Panc1 (cell line): ENCODE measurements around the gene PPIL4. TPM values are rescaled to one million over a fixed set of nuclear protein-coding genes. Genes with fewer than 3 reads are reported as not detected.

Experiments
- ATAC-seq: fragments of 200-7000 bp; cut with Tn5 transposase; 2 replicates; pipeline ENCODE4 v1.9.1; 2020; ENCODE audit warnings: mild to moderate bottlenecking, moderate library complexity
- BruUV-seq: library from RNA; stranded (reverse); fragments of 400-500 nt; replicated peaks from 2 replicates; lab custom pipeline; 2021; lab: Mats Ljungman, UMichigan
- CTCF ChIA-PET: fragments of 300-600 bp; sonication (Branson Sonifier 250); formaldehyde crosslinking; loops from one replicate; lab custom pipeline; 2022; ENCODE audit warnings: antibody characterized with exemption; lab: Charles Lee
- POLR2A ChIA-PET: fragments of 300-600 bp; sonication (Branson Sonifier 250); formaldehyde crosslinking; loops from one replicate; lab custom pipeline; 2022; ENCODE audit warnings: antibody characterized with exemption; lab: Charles Lee
- DNase-seq: peaks from one replicate; pipeline ENCODE4 v3.0.0-alpha.2; 2010; ENCODE audit warnings: low read depth, low spot score
- H3K27ac ChIP-seq: 2 replicates; pipeline ENCODE4 v1.5.1; 2011; ENCODE audit warnings: mild to moderate bottlenecking, low read length, inconsistent platforms
- H3K27me3 ChIP-seq: fragments of 200-500 bp; sonication (Bioruptor generic); 2 replicates; pipeline ENCODE4 v1.6.0; 2014; ENCODE audit warnings: low read length, inconsistent platforms; ENCODE audit not compliant: control insufficient read depth, insufficient read depth
- H3K36me3 ChIP-seq: fragments of 200-500 bp; sonication (Bioruptor generic); 2 replicates; pipeline ENCODE4 v1.5.1; 2014; ENCODE audit warnings: inconsistent platforms, mild to moderate bottlenecking, low read length, moderate library complexity; ENCODE audit not compliant: control insufficient read depth, insufficient read depth
- H3K4me1 ChIP-seq: 2 replicates; pipeline ENCODE4 v1.5.1; 2011; ENCODE audit warnings: inconsistent platforms, mild to moderate bottlenecking, low read length, moderate library complexity; ENCODE audit not compliant: control insufficient read depth, insufficient read depth
- H3K4me3 ChIP-seq, 2 experiments: 2 replicates each; pipeline ENCODE4 v1.5.1; 2011 to 2012; ENCODE audit warnings: low read depth in 2 of 2, low read length in 2 of 2, mild to moderate bottlenecking in 2 of 2, inconsistent platforms in 1 of 2, moderate library complexity in 1 of 2
- H3K9me3 ChIP-seq: fragments of 200-500 bp; sonication (Bioruptor generic); 2 replicates; pipeline ENCODE4 v1.5.1; 2014; ENCODE audit warnings: low read depth, mild to moderate bottlenecking, inconsistent platforms, low read length, moderate library complexity; ENCODE audit not compliant: control insufficient read depth, insufficient read depth
- POLR2AphosphoS5 ChIP-seq: IDR thresholded peaks from 2 replicates; pipeline ENCODE4 v1.6.1; 2012; ENCODE audit warnings: mild to moderate bottlenecking, low read depth, low read length, moderate library complexity
- SIN3A ChIP-seq: IDR thresholded peaks from 2 replicates; pipeline ENCODE4 v1.6.1; 2012; ENCODE audit warnings: low read depth, mild to moderate bottlenecking, low read length, moderate library complexity, borderline replicate concordance; ENCODE audit not compliant: insufficient read depth
- TCF7L2 ChIP-seq: IDR thresholded peaks from 2 replicates; pipeline ENCODE4 v1.6.1; 2011; ENCODE audit warnings: mild to moderate bottlenecking, low read depth, low read length, inconsistent platforms
- in situ Hi-C: cut with HindIII; loops from 2 replicates; pipeline ENCODE4 v1.10.0; 2016; ENCODE audit warnings: low sequenced_read_pairs, low pct_unique_long_range_greater_than_20kb
- intact Hi-C: fragments of 100-400 bp; cut with micrococcal nuclease; formaldehyde crosslinking; loops from one replicate; pipeline ENCODE4 v1.10.0; 2022; ENCODE audit not compliant: unreplicated experiment
- total RNA-seq: library from RNA; stranded (reverse); gene quantifications from one replicate; pipeline ENCODE4 v1.2.1, GENCODE V29; 2021; ENCODE audit not compliant: unreplicated experiment
- TF ChIP-seq, protein P1 (sequence below), 2 experiments: IDR thresholded peaks; 2 replicates each; pipeline ENCODE4 v1.6.1; 2011 to 2012; ENCODE audit warnings: low read depth in 2 of 2, control low read depth in 1 of 2, low read length in 1 of 2, mild to moderate bottlenecking in 1 of 2, moderate library complexity in 1 of 2; ENCODE audit not compliant: insufficient read depth in 1 of 2
- TF ChIP-seq, protein P2 (sequence below): fragments of 450-650 bp; IDR thresholded peaks from 2 replicates; pipeline ENCODE4 v1.5.1; 2017; ENCODE audit warnings: mild to moderate bottlenecking

PPIL4 gene
- total RNA-seq, 1 experiment from 2014 or later: 19.9 TPM

DNA sequence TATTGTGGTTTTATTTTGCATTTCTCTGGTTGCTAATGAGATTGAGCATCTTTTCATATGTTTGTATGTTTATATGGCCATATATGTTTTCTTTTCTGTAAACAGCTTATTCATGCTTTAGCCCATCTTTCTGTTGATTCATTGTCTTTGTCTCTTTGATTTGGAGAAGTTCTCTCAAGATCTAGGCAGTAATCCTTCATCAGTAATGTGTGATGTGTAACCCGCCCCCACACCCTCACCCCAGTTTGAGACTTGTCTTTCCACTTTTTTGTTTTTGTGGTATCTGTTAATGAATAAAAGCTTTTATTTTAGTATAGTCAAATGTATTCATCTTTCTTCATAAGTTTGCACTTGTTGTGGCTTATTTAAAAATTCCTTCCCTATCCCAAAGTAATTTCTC lies 87.0 kb downstream of the PPIL4 start:
- no peak overlapping the region for H3K4me3 ChIP-seq
- H3K4me1 ChIP-seq: peaks cover 9% of the 10 kb centered on the region; the same call in 1 of the 2 replicates
- H3K9me3 ChIP-seq: no peaks in the 10 kb centered on the region
- BruUV-seq: no TSS peak
- in situ Hi-C loops (no loop called here), intact Hi-C loops (no loop called here)
- DNase-seq: no peak
- ChIA-PET POLR2A (no interaction called here), CTCF (interaction anchor here (0.6 kb wide), 1 partner anchor 12 kb away, joined by 3 read pairs; no protein-coding TSS in a partner anchor)
- ATAC-seq: no peak
- no peaks in the 10 kb centered on the region for H3K36me3 ChIP-seq
- H3K27me3 ChIP-seq: peaks cover 3% of the 10 kb centered on the region; the same call in 1 of the 2 replicates
- H3K27ac ChIP-seq: no peak overlapping the region
- TF ChIP-seq, protein P1, sequence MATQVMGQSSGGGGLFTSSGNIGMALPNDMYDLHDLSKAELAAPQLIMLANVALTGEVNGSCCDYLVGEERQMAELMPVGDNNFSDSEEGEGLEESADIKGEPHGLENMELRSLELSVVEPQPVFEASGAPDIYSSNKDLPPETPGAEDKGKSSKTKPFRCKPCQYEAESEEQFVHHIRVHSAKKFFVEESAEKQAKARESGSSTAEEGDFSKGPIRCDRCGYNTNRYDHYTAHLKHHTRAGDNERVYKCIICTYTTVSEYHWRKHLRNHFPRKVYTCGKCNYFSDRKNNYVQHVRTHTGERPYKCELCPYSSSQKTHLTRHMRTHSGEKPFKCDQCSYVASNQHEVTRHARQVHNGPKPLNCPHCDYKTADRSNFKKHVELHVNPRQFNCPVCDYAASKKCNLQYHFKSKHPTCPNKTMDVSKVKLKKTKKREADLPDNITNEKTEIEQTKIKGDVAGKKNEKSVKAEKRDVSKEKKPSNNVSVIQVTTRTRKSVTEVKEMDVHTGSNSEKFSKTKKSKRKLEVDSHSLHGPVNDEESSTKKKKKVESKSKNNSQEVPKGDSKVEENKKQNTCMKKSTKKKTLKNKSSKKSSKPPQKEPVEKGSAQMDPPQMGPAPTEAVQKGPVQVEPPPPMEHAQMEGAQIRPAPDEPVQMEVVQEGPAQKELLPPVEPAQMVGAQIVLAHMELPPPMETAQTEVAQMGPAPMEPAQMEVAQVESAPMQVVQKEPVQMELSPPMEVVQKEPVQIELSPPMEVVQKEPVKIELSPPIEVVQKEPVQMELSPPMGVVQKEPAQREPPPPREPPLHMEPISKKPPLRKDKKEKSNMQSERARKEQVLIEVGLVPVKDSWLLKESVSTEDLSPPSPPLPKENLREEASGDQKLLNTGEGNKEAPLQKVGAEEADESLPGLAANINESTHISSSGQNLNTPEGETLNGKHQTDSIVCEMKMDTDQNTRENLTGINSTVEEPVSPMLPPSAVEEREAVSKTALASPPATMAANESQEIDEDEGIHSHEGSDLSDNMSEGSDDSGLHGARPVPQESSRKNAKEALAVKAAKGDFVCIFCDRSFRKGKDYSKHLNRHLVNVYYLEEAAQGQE (IDR thresholded peaks at IDR 0.05; ENCODE audit: insufficient read depth in 1 of 2, low read depth in 2 of 2, low read length in 1 of 2): no peak
- no peak for TF ChIP-seq SIN3A
- TF ChIP-seq, protein P2, sequence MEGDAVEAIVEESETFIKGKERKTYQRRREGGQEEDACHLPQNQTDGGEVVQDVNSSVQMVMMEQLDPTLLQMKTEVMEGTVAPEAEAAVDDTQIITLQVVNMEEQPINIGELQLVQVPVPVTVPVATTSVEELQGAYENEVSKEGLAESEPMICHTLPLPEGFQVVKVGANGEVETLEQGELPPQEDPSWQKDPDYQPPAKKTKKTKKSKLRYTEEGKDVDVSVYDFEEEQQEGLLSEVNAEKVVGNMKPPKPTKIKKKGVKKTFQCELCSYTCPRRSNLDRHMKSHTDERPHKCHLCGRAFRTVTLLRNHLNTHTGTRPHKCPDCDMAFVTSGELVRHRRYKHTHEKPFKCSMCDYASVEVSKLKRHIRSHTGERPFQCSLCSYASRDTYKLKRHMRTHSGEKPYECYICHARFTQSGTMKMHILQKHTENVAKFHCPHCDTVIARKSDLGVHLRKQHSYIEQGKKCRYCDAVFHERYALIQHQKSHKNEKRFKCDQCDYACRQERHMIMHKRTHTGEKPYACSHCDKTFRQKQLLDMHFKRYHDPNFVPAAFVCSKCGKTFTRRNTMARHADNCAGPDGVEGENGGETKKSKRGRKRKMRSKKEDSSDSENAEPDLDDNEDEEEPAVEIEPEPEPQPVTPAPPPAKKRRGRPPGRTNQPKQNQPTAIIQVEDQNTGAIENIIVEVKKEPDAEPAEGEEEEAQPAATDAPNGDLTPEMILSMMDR: no peak
- TF ChIP-seq TCF7L2: no peak
- TF ChIP-seq POLR2AphosphoS5: no peak

DNA sequence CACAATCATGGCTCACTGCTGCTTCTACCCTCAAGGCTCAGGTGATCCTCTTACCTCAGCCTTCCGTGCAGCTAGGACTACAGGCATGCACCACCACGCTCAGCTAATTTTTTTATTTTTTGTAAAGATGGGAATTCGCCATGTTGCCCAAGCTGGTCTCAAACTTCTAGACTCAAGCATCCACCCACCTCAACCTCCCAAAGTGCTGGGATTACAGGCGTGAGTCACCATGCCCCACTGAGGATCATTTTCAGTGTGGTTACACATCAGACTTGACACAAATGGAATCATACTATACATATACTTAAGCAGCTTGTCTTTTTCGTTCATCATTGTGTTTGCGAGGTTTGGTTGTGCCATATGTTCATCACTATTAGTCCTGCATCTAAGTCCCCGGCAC lies 87.6 kb downstream of the PPIL4 start:
- ChIA-PET CTCF (interaction anchor here (0.6 kb wide), 1 partner anchor 12 kb away, joined by 3 read pairs; no protein-coding TSS in a partner anchor), POLR2A (no interaction called here)
- ATAC-seq (no peak), DNase-seq (no peak)
- TF ChIP-seq POLR2AphosphoS5 (no peak), TCF7L2 (no peak), SIN3A (no peak)
- TF ChIP-seq, protein P1 (IDR thresholded peaks at IDR 0.05; ENCODE audit: insufficient read depth in 1 of 2, low read depth in 2 of 2, low read length in 1 of 2): no peak
- TF ChIP-seq, protein P2: no peak
- Histone ChIP-seq H3K36me3 (no peaks in the 10 kb centered on the region), H3K9me3 (no peaks in the 10 kb centered on the region), H3K27ac (no peak overlapping the region), H3K27me3 (peaks cover 3% of the 10 kb centered on the region; the same call in 1 of the 2 replicates), H3K4me3 (no peak overlapping the region), H3K4me1 (peaks cover 11% of the 10 kb centered on the region; the same call in 1 of the 2 replicates)
- intact Hi-C loops (no loop called here), in situ Hi-C loops (no loop called here)
- no TSS peak for BruUV-seq
